SK-N-SH (cell line): Measurements from ENCODE around the gene PTGIR. TPM values are rescaled to one million over a fixed set of nuclear protein-coding genes. Genes with fewer than 3 reads are reported as not detected.

Source experiments
- CTCF ChIA-PET: fragments of 300-600, 350-600 bp; formaldehyde crosslinking; extraction: SDS; loops from one replicate; lab custom pipeline; 2021; lab: Yijun Ruan, JAX
- POLR2A ChIA-PET: fragments of 350-600 bp; sonication (Branson Sonifier 250); formaldehyde crosslinking; extraction: SDS; loops from one replicate; lab custom pipeline; 2020; ENCODE audit warnings: antibody characterized with exemption, inconsistent platforms; lab: Yijun Ruan, JAX
- DNase-seq: peaks from one replicate; pipeline ENCODE4 v3.0.0; 2012
- H2AFZ ChIP-seq: fragments of 200-600 bp; sonication (generic); 2 replicates; pipeline ENCODE4 v1.8.1; 2016; ENCODE audit warnings: antibody characterized with exemption, mild to moderate bottlenecking, low read depth
- H3F3A ChIP-seq: fragments of 200-600 bp; sonication (generic); replicated peaks from 2 replicates; pipeline ENCODE3; 2016; ENCODE audit warnings: antibody characterized with exemption, mild to moderate bottlenecking; ENCODE audit not compliant: insufficient read depth
- H3K27ac ChIP-seq, 2 experiments: fragments of 200-500 bp in 1 of 2; fragments of 200-600 bp in 1 of 2; sonication (Bioruptor generic) in 1 of 2; sonication (generic), shearing (Covaris generic) in 1 of 2; 2 replicates each; pipeline versions ENCODE4 v1.5.1 to v1.6.1; 2014 to 2016; ENCODE audit warnings: low read depth in 2 of 2, inconsistent platforms in 1 of 2, low read length in 1 of 2, mild to moderate bottlenecking in 1 of 2, mixed read lengths in 1 of 2
- H3K27me3 ChIP-seq: fragments of 200-600 bp; sonication (generic), shearing (Covaris generic); 2 replicates; pipeline ENCODE4 v1.6.1; 2016; ENCODE audit warnings: mixed run types; ENCODE audit not compliant: insufficient read depth
- H3K36me3 ChIP-seq, 2 experiments: fragments of 200-500 bp in 1 of 2; fragments of 200-600 bp in 1 of 2; sonication (Bioruptor generic) in 1 of 2; sonication (generic) in 1 of 2; replicated peaks in 1 of 2; 2 replicates each; pipeline versions ENCODE3 to v1.5.1; 2014 to 2016; ENCODE audit warnings: low read length in 1 of 2, mild to moderate bottlenecking in 1 of 2; ENCODE audit not compliant: insufficient read depth in 2 of 2, control insufficient read depth in 1 of 2
- H3K4me1 ChIP-seq, 2 experiments: fragments of 200-500 bp in 1 of 2; fragments of 200-600 bp in 1 of 2; sonication (Bioruptor generic) in 1 of 2; sonication (generic), shearing (Covaris generic) in 1 of 2; 2 replicates each; pipeline versions ENCODE4 v1.5.1 to v1.6.1; 2014 to 2016; ENCODE audit warnings: low read depth in 1 of 2, low read length in 1 of 2, mixed run types in 1 of 2; ENCODE audit not compliant: insufficient read depth in 2 of 2, control insufficient read depth in 1 of 2
- H3K4me2 ChIP-seq: fragments of 200-600 bp; sonication (generic), shearing (Covaris generic); 2 replicates; pipeline ENCODE4 v1.6.1; 2017; ENCODE audit warnings: mixed run types
- H3K4me3 ChIP-seq, 2 experiments: fragments of 200-500 bp in 1 of 2; fragments of 200-600 bp in 1 of 2; sonication (Bioruptor generic) in 1 of 2; sonication (generic), shearing (Covaris generic) in 1 of 2; 2 replicates each; pipeline versions ENCODE4 v1.5.1 to v1.8.1; 2014 to 2016; ENCODE audit warnings: low read depth in 2 of 2, inconsistent platforms in 1 of 2, low read length in 1 of 2, mild to moderate bottlenecking in 1 of 2, mixed read lengths in 1 of 2, moderate library complexity in 1 of 2
- H3K79me2 ChIP-seq: fragments of 200-600 bp; sonication (generic); 2 replicates; pipeline ENCODE4 v1.8.1; 2017; ENCODE audit warnings: mild to moderate bottlenecking; ENCODE audit not compliant: insufficient read depth
- H3K9ac ChIP-seq: fragments of 200-600 bp; sonication (generic); 2 replicates; pipeline ENCODE4 v1.6.1; 2017; ENCODE audit warnings: mixed run types
- H3K9me2 ChIP-seq: fragments of 200-600 bp; sonication (generic); 2 replicates; pipeline ENCODE4 v1.6.1; 2017; ENCODE audit warnings: mixed run types
- H3K9me3 ChIP-seq: fragments of 200-600 bp; sonication (generic); 2 replicates; pipeline ENCODE4 v1.6.1; 2017; ENCODE audit warnings: mixed run types, mild to moderate bottlenecking, moderate library complexity
- H4K20me1 ChIP-seq: fragments of 200-600 bp; sonication (generic); 2 replicates; pipeline ENCODE4 v1.6.1; 2017; ENCODE audit warnings: mild to moderate bottlenecking, mixed run types; ENCODE audit not compliant: insufficient read depth
- ELF1 ChIP-seq: IDR thresholded peaks from 2 replicates; pipeline ENCODE4 v1.4.0; 2012
- NFIC ChIP-seq: IDR thresholded peaks from 2 replicates; pipeline ENCODE4 v1.4.0; 2012; ENCODE audit warnings: borderline replicate concordance
- NRF1 ChIP-seq: IDR thresholded peaks from 2 replicates; pipeline ENCODE4 v1.6.1; 2012; ENCODE audit warnings: low read depth, mild to moderate bottlenecking, low read length
- POLR2AphosphoS5 ChIP-seq: IDR thresholded peaks from 2 replicates; pipeline ENCODE4 v1.6.1; 2012; ENCODE audit warnings: low read depth, low read length
- RFX5 ChIP-seq: IDR thresholded peaks from 2 replicates; pipeline ENCODE4 v1.6.1; 2012; ENCODE audit warnings: mild to moderate bottlenecking, improper control_type of control experiment, low read length
- SMC3 ChIP-seq: IDR thresholded peaks from 2 replicates; pipeline ENCODE4 v1.6.1; 2012; ENCODE audit warnings: low read depth, low read length, improper control_type of control experiment
- TAF1 ChIP-seq: IDR thresholded peaks from 2 replicates; pipeline ENCODE4 v1.6.1; 2012; ENCODE audit warnings: low read depth, mild to moderate bottlenecking, low read length, moderate library complexity, borderline replicate concordance
- WGBS: methylation state at CpG from one replicate; pipeline ENCODE4 v1.1.6; 2017; ENCODE audit warnings: low lambda C conversion rate; 5-methylcytosine and 5-hydroxymethylcytosine counted together
- polyA plus RNA-seq, 3 experiments: library from polyadenylated mRNA; depleted of rRNA; stranded (reverse); fragments of >200 nt; gene quantifications; 2 replicates each; pipeline ENCODE4 v1.2.3, GENCODE V29; 2012
- TF ChIP-seq, protein P1 (sequence below): IDR thresholded peaks from 2 replicates; pipeline ENCODE4 v1.4.0; 2012; ENCODE audit warnings: low read depth, borderline replicate concordance
- TF ChIP-seq, protein P2 (sequence below): IDR thresholded peaks from 2 replicates; pipeline ENCODE4 v1.4.0; 2012; ENCODE audit warnings: low read depth
- TF ChIP-seq, protein P3 (sequence below): IDR thresholded peaks from 2 replicates; pipeline ENCODE4 v1.6.1; 2012; ENCODE audit warnings: mild to moderate bottlenecking, low read depth, low read length, moderate library complexity

PTGIR gene
- polyA plus RNA-seq, 1 of the 3 experiments (the other 2 are of a cell fraction) = 2.5 TPM

DNA sequence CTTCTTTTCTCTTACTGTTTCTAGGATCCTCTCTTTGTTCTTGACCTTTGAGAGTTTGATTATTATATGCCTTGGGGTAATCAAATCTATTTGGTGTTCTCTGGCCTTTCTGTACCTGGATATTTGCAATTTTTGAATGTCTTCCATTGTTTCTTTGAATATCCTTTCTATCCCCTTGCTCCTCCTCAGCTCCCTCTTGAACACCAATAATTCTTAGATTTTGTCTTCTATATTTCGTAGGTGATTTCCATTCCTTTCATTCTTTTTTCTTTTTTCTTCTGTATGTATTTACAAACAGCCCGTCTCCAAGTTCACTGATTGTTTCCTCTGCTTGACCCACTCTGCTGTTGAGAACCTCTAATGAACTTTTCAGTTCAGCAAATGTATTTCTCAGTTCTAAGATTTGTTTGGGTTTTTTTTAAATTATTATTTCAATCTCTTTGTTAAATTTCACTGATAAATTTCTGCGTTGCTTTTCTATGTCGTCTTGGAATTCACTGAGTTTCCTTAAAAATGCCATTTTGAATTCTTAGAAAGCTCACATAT lies 26.4 kb downstream of the PTGIR start (continued):
- TF ChIP-seq TAF1 = no peak
- no peak for TF ChIP-seq NFIC
- no peak for TF ChIP-seq POLR2AphosphoS5
- TF ChIP-seq NRF1 = no peak

DNA sequence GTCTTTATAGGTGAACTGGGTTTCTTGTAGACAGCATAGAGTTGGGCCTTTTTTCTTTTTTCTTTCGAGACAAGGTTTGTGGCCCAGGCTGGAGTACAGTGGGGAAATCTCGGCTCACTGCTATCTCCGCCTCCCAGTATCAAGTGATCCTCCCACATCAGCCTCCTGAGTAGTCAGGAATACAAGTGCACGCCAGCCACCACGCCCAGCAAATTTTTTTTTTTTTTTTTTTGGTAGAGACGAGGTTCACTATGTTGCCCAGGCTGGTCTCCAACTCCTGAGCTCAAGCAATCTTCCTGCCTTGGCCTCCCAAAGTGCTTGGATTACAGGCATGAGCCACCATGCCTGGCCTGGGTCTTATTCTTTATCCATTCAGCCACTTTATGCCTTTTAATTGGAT lies 28.9 kb downstream of the PTGIR start:
- TF ChIP-seq RFX5 (no peak), NRF1 (no peak), SMC3 (no peak), ELF1 (no peak)
- TF ChIP-seq, protein P1, sequence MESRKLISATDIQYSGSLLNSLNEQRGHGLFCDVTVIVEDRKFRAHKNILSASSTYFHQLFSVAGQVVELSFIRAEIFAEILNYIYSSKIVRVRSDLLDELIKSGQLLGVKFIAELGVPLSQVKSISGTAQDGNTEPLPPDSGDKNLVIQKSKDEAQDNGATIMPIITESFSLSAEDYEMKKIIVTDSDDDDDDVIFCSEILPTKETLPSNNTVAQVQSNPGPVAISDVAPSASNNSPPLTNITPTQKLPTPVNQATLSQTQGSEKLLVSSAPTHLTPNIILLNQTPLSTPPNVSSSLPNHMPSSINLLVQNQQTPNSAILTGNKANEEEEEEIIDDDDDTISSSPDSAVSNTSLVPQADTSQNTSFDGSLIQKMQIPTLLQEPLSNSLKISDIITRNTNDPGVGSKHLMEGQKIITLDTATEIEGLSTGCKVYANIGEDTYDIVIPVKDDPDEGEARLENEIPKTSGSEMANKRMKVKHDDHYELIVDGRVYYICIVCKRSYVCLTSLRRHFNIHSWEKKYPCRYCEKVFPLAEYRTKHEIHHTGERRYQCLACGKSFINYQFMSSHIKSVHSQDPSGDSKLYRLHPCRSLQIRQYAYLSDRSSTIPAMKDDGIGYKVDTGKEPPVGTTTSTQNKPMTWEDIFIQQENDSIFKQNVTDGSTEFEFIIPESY = no peak
- TF ChIP-seq, protein P2, sequence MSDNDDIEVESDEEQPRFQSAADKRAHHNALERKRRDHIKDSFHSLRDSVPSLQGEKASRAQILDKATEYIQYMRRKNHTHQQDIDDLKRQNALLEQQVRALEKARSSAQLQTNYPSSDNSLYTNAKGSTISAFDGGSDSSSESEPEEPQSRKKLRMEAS = no peak
- TF ChIP-seq, protein P3, sequence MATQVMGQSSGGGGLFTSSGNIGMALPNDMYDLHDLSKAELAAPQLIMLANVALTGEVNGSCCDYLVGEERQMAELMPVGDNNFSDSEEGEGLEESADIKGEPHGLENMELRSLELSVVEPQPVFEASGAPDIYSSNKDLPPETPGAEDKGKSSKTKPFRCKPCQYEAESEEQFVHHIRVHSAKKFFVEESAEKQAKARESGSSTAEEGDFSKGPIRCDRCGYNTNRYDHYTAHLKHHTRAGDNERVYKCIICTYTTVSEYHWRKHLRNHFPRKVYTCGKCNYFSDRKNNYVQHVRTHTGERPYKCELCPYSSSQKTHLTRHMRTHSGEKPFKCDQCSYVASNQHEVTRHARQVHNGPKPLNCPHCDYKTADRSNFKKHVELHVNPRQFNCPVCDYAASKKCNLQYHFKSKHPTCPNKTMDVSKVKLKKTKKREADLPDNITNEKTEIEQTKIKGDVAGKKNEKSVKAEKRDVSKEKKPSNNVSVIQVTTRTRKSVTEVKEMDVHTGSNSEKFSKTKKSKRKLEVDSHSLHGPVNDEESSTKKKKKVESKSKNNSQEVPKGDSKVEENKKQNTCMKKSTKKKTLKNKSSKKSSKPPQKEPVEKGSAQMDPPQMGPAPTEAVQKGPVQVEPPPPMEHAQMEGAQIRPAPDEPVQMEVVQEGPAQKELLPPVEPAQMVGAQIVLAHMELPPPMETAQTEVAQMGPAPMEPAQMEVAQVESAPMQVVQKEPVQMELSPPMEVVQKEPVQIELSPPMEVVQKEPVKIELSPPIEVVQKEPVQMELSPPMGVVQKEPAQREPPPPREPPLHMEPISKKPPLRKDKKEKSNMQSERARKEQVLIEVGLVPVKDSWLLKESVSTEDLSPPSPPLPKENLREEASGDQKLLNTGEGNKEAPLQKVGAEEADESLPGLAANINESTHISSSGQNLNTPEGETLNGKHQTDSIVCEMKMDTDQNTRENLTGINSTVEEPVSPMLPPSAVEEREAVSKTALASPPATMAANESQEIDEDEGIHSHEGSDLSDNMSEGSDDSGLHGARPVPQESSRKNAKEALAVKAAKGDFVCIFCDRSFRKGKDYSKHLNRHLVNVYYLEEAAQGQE = no peak
- no peaks in the 10 kb centered on the region for H3K9me2 ChIP-seq
- WGBS = 79% methylated on average over 6 of the region's 6 CpGs
- H3K36me3 ChIP-seq = no peaks in the 10 kb centered on the region
- H2AFZ ChIP-seq = no peak overlapping the region
- H3K27ac ChIP-seq = no peak overlapping the region
- H3K27me3 ChIP-seq = no peaks in the 10 kb centered on the region
- H3K4me1 ChIP-seq = no peaks in the 10 kb centered on the region; a peak in 1 of 4 replicates
- H3F3A ChIP-seq = no peaks in the 10 kb centered on the region
- no peaks in the 10 kb centered on the region; the same call in 1 of the 2 replicates for H3K9me3 ChIP-seq
- ChIA-PET POLR2A (no interaction called here), CTCF (interaction anchor here (1.1 to 1.4 kb wide), 4 partner anchors 17 to 59 kb away, joined by 3 to 5 read pairs (median 3); no protein-coding TSS in a partner anchor)
- no peaks in the 10 kb centered on the region for H4K20me1 ChIP-seq
- no peaks in the 10 kb centered on the region for H3K79me2 ChIP-seq
- no peak overlapping the region for H3K4me2 ChIP-seq
- no peak for DNase-seq
- no peak overlapping the region for H3K9ac ChIP-seq
- H3K4me3 ChIP-seq = no peak overlapping the region
